ENCODE data around the gene G6PD. TPM values are rescaled to one million over a fixed set of nuclear protein-coding genes. Genes with fewer than 3 reads are reported as not detected.
A peak's percentile ranks its signal among the peaks of the same experiment; 100 is the strongest.

The G6PD gene
- total and polyA plus RNA-seq, 3 experiments from 2014 or later, result 10.7 to 116 (median 108) TPM

GRCh38 chrX:154549766-154550165, 3.1 kb upstream of the G6PD start:
- H3K9me3 ChIP-seq (ENCODE audit: low read length), result no peaks in the 10 kb centered on the region
- H3K36me3 Mint-ChIP-seq, result peaks cover 0 to 52% (median 3%) of the 10 kb centered on the region in 3 donors
- POLR2A ChIA-PET, result no interaction called here

DNA sequence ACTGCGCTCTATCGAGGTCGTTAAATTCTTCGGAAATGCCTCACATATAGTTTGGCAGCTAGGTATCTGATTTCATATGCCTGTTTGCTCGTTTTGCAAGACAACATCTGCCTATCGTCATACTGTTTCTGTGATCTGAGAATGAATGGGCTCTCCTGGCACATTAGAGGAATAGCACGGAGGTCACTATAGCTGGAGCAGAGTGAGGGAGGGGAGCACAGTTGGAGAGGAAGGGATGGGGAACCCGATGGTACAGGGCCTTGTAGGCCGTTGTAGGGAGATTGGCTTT, 1.3 kb upstream of the G6PD start:
- Histone ChIP-seq H3K4me1 (ENCODE audit: insufficient read depth, low read length) (peaks cover 45% of the 10 kb centered on the region), H3K4me3 (ENCODE audit: low read length) (peak overlapping the region; percentile 93), H3K27ac (ENCODE audit: low read depth, low read length) (peak overlapping the region; percentile 88), H3K36me3 (ENCODE audit: insufficient read depth, low read length) (no peaks in the 10 kb centered on the region), H3K9me3 (ENCODE audit: low read length) (no peaks in the 10 kb centered on the region), H3K27me3 (ENCODE audit: insufficient read depth, low read length, poor library complexity, severe bottlenecking) (no peaks in the 10 kb centered on the region)
- POLR2A ChIA-PET, result interaction anchor here (1.1 kb wide), 1 partner anchor 150 kb away, joined by 5 read pairs; the partner anchor contains the start of gene RPL10
- Mint-ChIP-seq H3K27me3 (peaks cover 0 to 2% of the 10 kb centered on the region in 2 donors), H3K36me3 (peaks cover 0 to 39% (median 3%) of the 10 kb centered on the region in 3 donors), H3K4me1 (peaks cover 30 to 53% (median 45%) of the 10 kb centered on the region in 3 donors), H3K4me3 (peak overlapping the region; percentile 85 to 95 (median 87)), H3K9me3 (no peaks in the 10 kb centered on the region), H3K27ac (peak overlapping the region; percentile 91 to 97 (median 94))
- CTCF ChIA-PET, result interaction anchor here (0.9 to 1.4 kb wide), 3 partner anchors 57 to 577 kb away, joined by 3 read pairs; partner anchors contain the start of genes HCFC1 and SLC10A3
- DNase-seq, result no peak

More at GRCh38 chrX:154549766-154550165, 3.1 kb upstream of the G6PD start:
- H3K27me3 ChIP-seq (ENCODE audit: insufficient read depth, low read length, poor library complexity, severe bottlenecking), result no peaks in the 10 kb centered on the region
- Mint-ChIP-seq H3K9me3 (no peaks in the 10 kb centered on the region), H3K27me3 (peaks cover 0 to 5% of the 10 kb centered on the region in 2 donors), H3K27ac (peak overlapping the region; percentile 12 to 77 (median 32)), H3K4me1 (peaks cover 30 to 54% (median 39%) of the 10 kb centered on the region in 3 donors), H3K4me3 (peak overlapping the region in 6 of 7 donors; percentile 50 to 87 (median 60))
- DNase-seq, result no peak
- H3K36me3 ChIP-seq (ENCODE audit: insufficient read depth, low read length), result peaks cover 8% of the 10 kb centered on the region
- no peak overlapping the region for H3K27ac ChIP-seq (ENCODE audit: low read depth, low read length)
- CTCF ChIA-PET, result no interaction called here
- H3K4me3 ChIP-seq (ENCODE audit: low read length), result no peak overlapping the region
- H3K4me1 ChIP-seq (ENCODE audit: insufficient read depth, low read length), result peaks cover 32% of the 10 kb centered on the region

DNA sequence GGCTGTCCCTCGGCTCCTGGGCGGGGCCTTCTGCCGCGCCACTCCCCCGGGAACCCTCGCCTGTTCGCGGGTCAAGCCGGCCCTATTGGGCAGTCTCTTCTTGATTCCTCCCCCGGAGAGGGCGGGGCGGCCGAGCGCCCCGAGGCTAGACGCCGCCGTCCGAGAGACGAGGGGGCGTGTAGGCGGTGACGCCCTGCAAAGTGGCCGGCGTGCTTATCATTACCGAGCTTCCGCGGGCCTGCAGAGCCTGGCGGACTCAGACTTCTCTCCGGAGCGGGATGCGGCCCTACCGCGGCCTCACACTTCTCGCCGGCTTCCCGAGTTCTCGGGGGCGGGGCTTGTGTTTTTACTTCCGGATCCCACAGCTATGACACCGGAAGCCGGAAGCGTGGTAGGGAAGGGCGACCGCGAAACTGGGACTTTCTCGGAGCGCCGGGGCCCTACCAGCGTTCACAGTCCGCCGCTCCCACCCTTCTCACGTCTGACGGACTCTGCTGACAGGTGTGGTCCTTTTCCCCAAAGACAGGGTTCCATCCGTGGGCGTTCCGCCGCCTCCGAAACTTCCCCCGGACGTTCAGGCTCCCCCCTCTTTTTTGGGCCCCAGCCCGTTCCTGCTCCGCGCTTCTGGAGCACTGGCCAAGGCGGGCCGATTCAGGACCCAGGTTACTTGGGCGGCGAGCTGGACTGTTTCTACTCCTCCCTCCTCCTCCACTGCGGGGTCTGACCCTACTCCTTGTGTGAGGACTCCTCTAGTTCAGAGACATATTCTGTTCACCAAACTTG, 790 bp upstream of the G6PD start, which contains the start of gene IKBKG:
Gene IKBKG (plus strand): TSS at position 376 of the 783 bp plus-strand sequence. CDS start 4,383 bp downstream, outside the sequence.
- POLR2A ChIA-PET, result interaction anchor here (1.1 kb wide), 1 partner anchor 149 kb away, joined by 5 read pairs; the partner anchor contains the start of gene RPL10
- Mint-ChIP-seq H3K9me3 (no peaks in the 10 kb centered on the region), H3K27ac (peak within 1 kb of the TSS; percentile 91 to 97 (median 94)), H3K36me3 (peaks cover 0 to 37% (median 3%) of the 10 kb centered on the region in 3 donors), H3K4me3 (peak within 1 kb of the TSS; percentile 85 to 95 (median 87)), H3K4me1 (peaks cover 34 to 58% (median 51%) of the 10 kb centered on the region in 3 donors), H3K27me3 (peaks cover 0 to 2% of the 10 kb centered on the region in 2 donors)
- peak; percentile 81 to 92 (median 92) for DNase-seq
- peak within 1 kb of the TSS; percentile 88 for H3K27ac ChIP-seq (ENCODE audit: low read depth, low read length)
- H3K36me3 ChIP-seq (ENCODE audit: insufficient read depth, low read length), result no peaks in the 10 kb centered on the region
- H3K9me3 ChIP-seq (ENCODE audit: low read length), result no peaks in the 10 kb centered on the region
- CTCF ChIA-PET, result interaction anchor here (0.9 to 1.4 kb wide), 3 partner anchors 57 to 576 kb away, joined by 3 read pairs; partner anchors contain the start of genes HCFC1 and SLC10A3
- no peaks in the 10 kb centered on the region for H3K27me3 ChIP-seq (ENCODE audit: insufficient read depth, low read length, poor library complexity, severe bottlenecking)
- peaks cover 51% of the 10 kb centered on the region for H3K4me1 ChIP-seq (ENCODE audit: insufficient read depth, low read length)
- H3K4me3 ChIP-seq (ENCODE audit: low read length), result peak within 1 kb of the TSS; percentile 93

- Histone ChIP-seq H3K9me3 (ENCODE audit: low read length) (no peaks in the 10 kb centered on the region), H3K27ac (ENCODE audit: low read depth, low read length) (peak overlapping the region; percentile 61), H3K4me3 (ENCODE audit: low read length) (peak overlapping the region; percentile 77), H3K36me3 (ENCODE audit: insufficient read depth, low read length) (no peaks in the 10 kb centered on the region), H3K27me3 (ENCODE audit: insufficient read depth, low read length, poor library complexity, severe bottlenecking) (no peaks in the 10 kb centered on the region), H3K4me1 (ENCODE audit: insufficient read depth, low read length) (peaks cover 59% of the 10 kb centered on the region)
- Mint-ChIP-seq H3K9me3 (no peaks in the 10 kb centered on the region), H3K27me3 (no peaks in the 10 kb centered on the region), H3K4me1 (peaks cover 39 to 58% (median 49%) of the 10 kb centered on the region in 3 donors), H3K36me3 (peaks cover 0 to 28% (median 3%) of the 10 kb centered on the region in 3 donors), H3K4me3 (peak overlapping the region; percentile 62 to 86 (median 70)), H3K27ac (peak overlapping the region; percentile 50 to 89 (median 74))
- POLR2A ChIA-PET, result interaction anchor here (0.5 to 0.6 kb wide), 2 partner anchors 168 to 195 kb away, joined by 4 to 6 read pairs; no protein-coding TSS in a partner anchor
- peak in 1 of 5 donors; percentile 33 for DNase-seq
- CTCF ChIA-PET, result no interaction called here
These were observed 872 bp downstream of the G6PD start for GRCh38 chrX:154545673-154546274.

DNA sequence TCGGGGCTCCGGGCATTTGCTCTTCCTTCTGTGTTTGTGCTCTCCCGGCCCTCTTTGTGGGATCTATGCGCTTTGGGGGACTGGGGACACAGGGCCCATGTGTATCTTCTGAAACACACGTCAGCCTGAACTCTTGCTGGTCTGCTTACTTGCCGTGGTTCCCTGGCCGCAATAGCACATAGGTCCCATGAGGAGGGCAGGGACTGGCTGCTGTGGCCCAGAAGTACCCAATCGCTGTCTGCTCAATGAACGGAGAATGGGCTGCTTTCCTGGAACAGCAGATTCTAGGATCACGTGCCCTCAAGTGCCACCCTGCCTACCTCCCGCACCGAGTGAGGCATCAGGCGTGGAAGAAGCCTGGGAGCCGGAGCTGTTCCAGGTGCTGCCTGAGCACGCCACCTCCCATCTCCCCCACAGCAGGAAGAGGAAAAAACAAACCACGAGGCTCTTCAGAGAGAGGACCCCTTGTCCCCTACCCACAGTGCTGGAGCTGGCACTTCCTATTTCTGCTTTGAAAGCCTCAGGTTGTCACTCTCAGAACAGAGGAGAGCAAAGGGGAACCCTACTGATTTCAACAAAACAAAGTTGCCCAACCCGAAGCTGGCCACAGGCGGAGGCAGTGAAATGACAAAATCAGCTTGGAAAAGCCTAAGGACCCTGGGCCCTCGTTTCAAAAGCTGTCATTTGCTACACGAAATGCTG, 3.8 kb downstream of the G6PD start:
- no peaks in the 10 kb centered on the region for H3K9me3 Mint-ChIP-seq

GRCh38 chrX:154541896-154542722, 4.5 kb downstream of the G6PD start:
- Mint-ChIP-seq H3K27me3 (no peaks in the 10 kb centered on the region), H3K36me3 (peaks cover 0 to 23% (median 3%) of the 10 kb centered on the region in 3 donors), H3K9me3 (no peaks in the 10 kb centered on the region), H3K4me3 (peak overlapping the region; percentile 68 to 90 (median 77)), H3K27ac (peak overlapping the region; percentile 83 to 99 (median 93)), H3K4me1 (peaks cover 26 to 46% (median 36%) of the 10 kb centered on the region in 3 donors)
- no peak overlapping the region for H3K4me3 ChIP-seq (ENCODE audit: low read length)
- H3K27me3 ChIP-seq (ENCODE audit: insufficient read depth, low read length, poor library complexity, severe bottlenecking), result no peaks in the 10 kb centered on the region
- no peaks in the 10 kb centered on the region for H3K36me3 ChIP-seq (ENCODE audit: insufficient read depth, low read length)
- H3K4me1 ChIP-seq (ENCODE audit: insufficient read depth, low read length), result peaks cover 42% of the 10 kb centered on the region
- H3K27ac ChIP-seq (ENCODE audit: low read depth, low read length), result peak overlapping the region; percentile 78
- DNase-seq, result peak in 4 of 5 donors; percentile 3 to 59 (median 22)
- ChIA-PET POLR2A (no interaction called here), CTCF (interaction anchor here (1.6 to 2.5 kb wide), 2 partner anchors 132 to 169 kb away, joined by 4 to 8 read pairs; no protein-coding TSS in a partner anchor)
- H3K9me3 ChIP-seq (ENCODE audit: low read length), result no peaks in the 10 kb centered on the region

More for the DNA sequence above, 3.8 kb downstream of the G6PD start:
- Histone ChIP-seq H3K27ac (ENCODE audit: low read depth, low read length) (peak overlapping the region; percentile 78), H3K4me1 (ENCODE audit: insufficient read depth, low read length) (peaks cover 42% of the 10 kb centered on the region), H3K4me3 (ENCODE audit: low read length) (no peak overlapping the region), H3K27me3 (ENCODE audit: insufficient read depth, low read length, poor library complexity, severe bottlenecking) (no peaks in the 10 kb centered on the region), H3K36me3 (ENCODE audit: insufficient read depth, low read length) (no peaks in the 10 kb centered on the region), H3K9me3 (ENCODE audit: low read length) (no peaks in the 10 kb centered on the region)
- H3K27me3 Mint-ChIP-seq, result no peaks in the 10 kb centered on the region
- CTCF ChIA-PET, result interaction anchor here (1.6 to 2.5 kb wide), 2 partner anchors 133 to 170 kb away, joined by 4 to 8 read pairs; no protein-coding TSS in a partner anchor
- peak in 3 of 5 donors; percentile 6 to 34 (median 26) for DNase-seq
- peaks cover 27 to 47% (median 38%) of the 10 kb centered on the region in 3 donors for H3K4me1 Mint-ChIP-seq
- H3K27ac Mint-ChIP-seq, result peak overlapping the region; percentile 83 to 99 (median 93)
- peaks cover 0 to 26% (median 3%) of the 10 kb centered on the region in 3 donors for H3K36me3 Mint-ChIP-seq
- H3K4me3 Mint-ChIP-seq, result peak overlapping the region; percentile 68 to 90 (median 77)
- POLR2A ChIA-PET, result interaction anchor here (0.6 to 1.7 kb wide), 2 partner anchors 139 to 144 kb away, joined by 4 to 7 read pairs; partner anchors contain the start of gene RPL10

DNA sequence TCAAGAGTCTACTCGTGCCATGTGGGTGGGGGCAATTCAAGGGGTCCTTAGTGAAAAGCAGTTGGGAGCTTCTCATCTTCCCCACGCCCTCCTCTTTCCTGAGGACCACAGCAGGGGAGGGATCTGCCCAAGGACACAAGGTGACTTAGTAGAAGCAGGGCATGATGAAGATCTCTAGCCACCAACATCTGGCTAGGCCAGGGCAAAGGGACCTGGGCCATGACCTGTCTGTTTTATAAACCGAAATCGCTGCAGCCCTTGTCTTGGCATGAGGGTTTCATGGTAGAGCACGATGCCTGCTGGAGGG, 5.1 kb downstream of the G6PD start:
- H3K27ac ChIP-seq (ENCODE audit: low read depth, low read length), result peak overlapping the region; percentile 78
- peaks cover 42% of the 10 kb centered on the region for H3K4me1 ChIP-seq (ENCODE audit: insufficient read depth, low read length)
- H3K4me3 Mint-ChIP-seq, result no peak overlapping the region

More for the DNA sequence above, 5.1 kb downstream of the G6PD start:
- Histone ChIP-seq H3K9me3 (ENCODE audit: low read length) (no peaks in the 10 kb centered on the region), H3K4me3 (ENCODE audit: low read length) (no peak overlapping the region), H3K36me3 (ENCODE audit: insufficient read depth, low read length) (no peaks in the 10 kb centered on the region), H3K27me3 (ENCODE audit: insufficient read depth, low read length, poor library complexity, severe bottlenecking) (no peaks in the 10 kb centered on the region)
- Mint-ChIP-seq H3K27ac (peak overlapping the region in 3 of 8 donors; percentile 38 to 99 (median 92)), H3K36me3 (peaks cover 0 to 23% (median 3%) of the 10 kb centered on the region in 3 donors), H3K9me3 (no peaks in the 10 kb centered on the region), H3K27me3 (no peaks in the 10 kb centered on the region), H3K4me1 (peaks cover 26 to 46% (median 36%) of the 10 kb centered on the region in 3 donors)
- ChIA-PET POLR2A (no interaction called here), CTCF (interaction anchor here (1.6 to 2.5 kb wide), 2 partner anchors 132 to 168 kb away, joined by 4 to 8 read pairs; no protein-coding TSS in a partner anchor)
- DNase-seq, result no peak

All from CD8-positive, alpha-beta memory T cell (primary cell).